Keratinocyte (primary cell): Measurements from ENCODE around the gene PLCD1. TPM values are rescaled to one million over a fixed set of nuclear protein-coding genes. Genes with fewer than 3 reads are reported as not detected.

Experiments
- DNase-seq: peaks from one replicate; pipeline ENCODE4 v3.0.0-alpha.2; 2011; ENCODE audit warnings: low read depth, missing footprints, low spot score
- FAIRE-seq: peaks from 2 replicates; lab custom pipeline; 2011; peaks lifted over from hg19 to GRCh38; lab: Jason Lieb, UNC
- H2AFZ ChIP-seq: 2 replicates; pipeline ENCODE4 v1.6.0; 2012; ENCODE audit warnings: low read length, control low read depth, inconsistent platforms; ENCODE audit not compliant: control insufficient read depth
- H3K27ac ChIP-seq: 2 replicates; pipeline ENCODE4 v1.5.1; 2011; ENCODE audit warnings: low read length; ENCODE audit not compliant: control insufficient read depth, insufficient read depth
- H3K27me3 ChIP-seq: 3 replicates; pipeline ENCODE4 v1.6.0; 2011; ENCODE audit warnings: low read length; ENCODE audit not compliant: control insufficient read depth, insufficient read depth; ENCODE audit errors: extremely low read depth
- H3K36me3 ChIP-seq, 2 experiments: 2 replicates in 1 of 2; 3 replicates in 1 of 2; pipeline ENCODE4 v1.5.1; 2011; ENCODE audit warnings: low read length in 2 of 2, mild to moderate bottlenecking in 1 of 2; ENCODE audit not compliant: control insufficient read depth in 2 of 2, insufficient read depth in 2 of 2; ENCODE audit errors: extremely low read depth in 1 of 2
- H3K4me1 ChIP-seq: 3 replicates; pipeline ENCODE4 v1.5.1; 2011; ENCODE audit warnings: low read length; ENCODE audit not compliant: control insufficient read depth, insufficient read depth; ENCODE audit errors: extremely low read depth
- H3K4me2 ChIP-seq: 3 replicates; pipeline ENCODE4 v1.6.0; 2011; ENCODE audit warnings: low read depth, low read length; ENCODE audit not compliant: control insufficient read depth, insufficient read depth; ENCODE audit errors: extremely low read depth
- H3K4me3 ChIP-seq, 3 experiments: fragments of 200-600 bp in 1 of 3; sonication (generic) in 1 of 3; 2 replicates in 2 of 3; 3 replicates in 1 of 3; pipeline ENCODE4 v1.5.1; 2011 to 2016; ENCODE audit warnings: low read length in 3 of 3, mild to moderate bottlenecking in 3 of 3, control low read depth in 2 of 3, inconsistent platforms in 1 of 3, low read depth in 1 of 3, mixed read lengths in 1 of 3, mixed run types in 1 of 3, moderate library complexity in 1 of 3; ENCODE audit not compliant: control insufficient read depth in 2 of 3, insufficient read depth in 2 of 3; ENCODE audit errors: extremely low read depth in 1 of 3
- H3K79me2 ChIP-seq: 2 replicates; pipeline ENCODE4 v1.6.0; 2012; ENCODE audit warnings: low read length; ENCODE audit not compliant: control insufficient read depth, insufficient read depth
- H3K9ac ChIP-seq: 3 replicates; pipeline ENCODE4 v1.6.0; 2011; ENCODE audit warnings: low read length; ENCODE audit not compliant: control insufficient read depth, insufficient read depth; ENCODE audit errors: extremely low read depth
- H3K9me1 ChIP-seq: 3 replicates; pipeline ENCODE4 v1.6.0; 2011; ENCODE audit warnings: low read length; ENCODE audit not compliant: control insufficient read depth, insufficient read depth; ENCODE audit errors: extremely low read depth
- H3K9me3 ChIP-seq: 2 replicates; pipeline ENCODE4 v1.5.1; 2012; ENCODE audit warnings: low read depth, low read length; ENCODE audit not compliant: control insufficient read depth
- H4K20me1 ChIP-seq: 3 replicates; pipeline ENCODE4 v1.6.0; 2011; ENCODE audit warnings: low read length; ENCODE audit not compliant: control insufficient read depth, insufficient read depth; ENCODE audit errors: extremely low read depth
- CTCF ChIP-seq, 3 experiments: IDR thresholded peaks in 1 of 3; conservative IDR thresholded peaks in 1 of 3; optimal IDR thresholded peaks in 1 of 3; 2 replicates in 2 of 3; 3 replicates in 1 of 3; pipeline versions ENCODE3 to v1.5.1; 2011; ENCODE audit warnings: low read length in 3 of 3, mild to moderate bottlenecking in 3 of 3, moderate library complexity in 2 of 3, control low read depth in 1 of 3, inconsistent platforms in 1 of 3; ENCODE audit not compliant: insufficient read depth in 2 of 3; ENCODE audit errors: extremely low read depth in 1 of 3
- EZH2 ChIP-seq: IDR thresholded peaks from one replicate; pipeline ENCODE4 v1.6.1; 2012; ENCODE audit warnings: inconsistent platforms, mild to moderate bottlenecking, low read length, moderate library complexity
- dilution Hi-C: fragments of 300-500 bp; cut with MboI; formaldehyde crosslinking; loops from one replicate; pipeline ENCODE4 v1.7.0; 2020; ENCODE audit warnings: low sequenced_read_pairs; ENCODE audit not compliant: extremely low pct_ligation_motif_present
- polyA plus RNA-seq, 5 experiments: library from polyadenylated mRNA; depleted of rRNA in 3 of 5; stranded (reverse) in 3 of 5; stranded (forward) in 1 of 5; unstranded in 1 of 5; fragments of >200 nt; gene quantifications; 1 replicate in 1 of 5; 2 replicates in 3 of 5; 3 replicates in 1 of 5; pipeline versions ENCODE4 v1.2.1 to v1.2.3, GENCODE V29; 2011 to 2012; ENCODE audit warnings: missing spikeins in 2 of 5, low read depth in 1 of 5, low replicate concordance in 1 of 5

Gene PLCD1
- polyA plus RNA-seq, 1 donor (not counting 4 experiments of a cell fraction or from before 2014, with no cell fraction given) = 26.0 TPM

GRCh38 chr3:37993820-37994638, 35.4 kb downstream of the PLCD1 start:
- dilution Hi-C loops = no loop called here
- TF ChIP-seq EZH2 (no peak), CTCF (optimal IDR thresholded peaks at IDR 0.05 in 1 of 3, IDR thresholded peaks at IDR 0.05 in 1 of 3, conservative IDR thresholded peaks at IDR 0.05 in 1 of 3; ENCODE audit: extremely low read depth in 1 of 3, insufficient read depth in 2 of 3, low read length in 3 of 3) (no peak)
- peak overlapping the region; percentile 95 for H2AFZ ChIP-seq
- peak overlapping the region; percentile 55 for H3K4me2 ChIP-seq
- no peak for DNase-seq
- no peaks in the 10 kb centered on the region for H3K9me3 ChIP-seq
- peak; percentile 41 for FAIRE-seq
- H3K36me3 ChIP-seq = no peaks in the 10 kb centered on the region
- no peaks in the 10 kb centered on the region for H3K9me1 ChIP-seq
- H3K27ac ChIP-seq = peak overlapping the region; percentile 64
- no peaks in the 10 kb centered on the region for H4K20me1 ChIP-seq
- H3K4me1 ChIP-seq = peaks cover 26% of the 10 kb centered on the region
- peak overlapping the region; percentile 52 to 76 (median 62) for H3K4me3 ChIP-seq
- H3K9ac ChIP-seq = peak overlapping the region; percentile 76
- H3K27me3 ChIP-seq = no peaks in the 10 kb centered on the region
- H3K79me2 ChIP-seq = no peaks in the 10 kb centered on the region

GRCh38 chr3:37993460-37993819, 36.0 kb downstream of the PLCD1 start:
- H3K79me2 ChIP-seq = no peaks in the 10 kb centered on the region
- peak overlapping the region; percentile 55 for H3K4me2 ChIP-seq
- no peaks in the 10 kb centered on the region for H4K20me1 ChIP-seq
- peak overlapping the region; percentile 95 for H2AFZ ChIP-seq
- H3K27ac ChIP-seq = peak overlapping the region; percentile 64
- FAIRE-seq (no peak), DNase-seq (no peak)
- TF ChIP-seq EZH2 = no peak
- TF ChIP-seq CTCF (optimal IDR thresholded peaks at IDR 0.05 in 1 of 3, IDR thresholded peaks at IDR 0.05 in 1 of 3, conservative IDR thresholded peaks at IDR 0.05 in 1 of 3; ENCODE audit: extremely low read depth in 1 of 3, insufficient read depth in 2 of 3, low read length in 3 of 3) = no peak
- peaks cover 23% of the 10 kb centered on the region for H3K4me1 ChIP-seq
- no peaks in the 10 kb centered on the region for H3K36me3 ChIP-seq
- H3K9me1 ChIP-seq = no peaks in the 10 kb centered on the region
- no peaks in the 10 kb centered on the region for H3K9me3 ChIP-seq
- dilution Hi-C loops = no loop called here
- H3K9ac ChIP-seq = peak overlapping the region; percentile 76
- H3K4me3 ChIP-seq = peak overlapping the region in 2 of 3 experiments; percentile 62 to 76
- H3K27me3 ChIP-seq = no peaks in the 10 kb centered on the region
